ENCODE measurements around the gene LRG1. TPM values are rescaled to one million over a fixed set of nuclear protein-coding genes. Genes with fewer than 3 reads are reported as not detected.

Gene LRG1
- total and polyA plus RNA-seq, 2 of the 13 experiments (the other 11 are each of a cell fraction or from before 2014, with no cell fraction given): 12.0 to 39.3 TPM

DNA sequence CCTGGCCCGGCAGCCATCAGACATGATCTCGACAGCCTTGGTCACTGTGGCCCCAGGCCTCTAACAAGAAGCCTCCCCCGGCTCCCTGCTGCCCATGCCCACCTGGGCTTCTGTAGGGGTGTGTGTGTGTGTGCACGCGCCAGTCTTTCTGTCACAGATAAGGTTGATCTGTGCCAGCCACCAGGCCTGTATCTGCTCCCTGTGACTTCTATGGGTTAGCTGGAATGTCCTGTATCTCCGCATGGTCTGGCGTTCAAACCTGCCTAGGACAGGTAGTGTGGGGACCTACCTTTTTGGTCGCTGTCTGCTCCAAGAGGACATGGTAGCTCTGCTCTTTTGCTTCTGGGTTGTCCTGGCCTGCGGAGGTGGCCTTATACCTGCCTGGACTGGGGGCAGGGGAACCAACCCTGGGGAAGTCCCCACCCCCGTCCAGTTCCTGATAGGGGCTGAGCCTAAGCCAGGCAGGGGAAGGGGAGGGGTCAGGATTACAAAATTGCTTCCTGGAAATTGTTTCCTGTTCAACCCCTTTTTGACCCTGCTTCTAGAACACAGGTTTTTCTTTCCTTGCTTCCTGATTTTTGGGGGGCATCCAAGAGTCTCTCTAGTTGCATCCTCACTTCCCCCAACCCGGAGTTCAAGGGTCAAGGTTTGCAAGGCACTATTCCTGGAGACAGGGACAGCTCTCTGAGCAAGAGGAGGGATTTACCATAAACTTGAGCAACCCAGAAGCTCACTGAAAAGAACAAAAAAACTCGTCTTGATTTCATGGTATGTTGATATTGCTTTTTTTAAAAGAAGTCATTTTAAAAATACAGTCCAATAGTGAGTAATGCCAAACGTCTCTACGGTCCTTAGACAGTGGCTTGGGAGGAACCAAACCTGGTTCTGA lies at the start of gene LRG1 (continued):
- TF ChIP-seq, protein P1, sequence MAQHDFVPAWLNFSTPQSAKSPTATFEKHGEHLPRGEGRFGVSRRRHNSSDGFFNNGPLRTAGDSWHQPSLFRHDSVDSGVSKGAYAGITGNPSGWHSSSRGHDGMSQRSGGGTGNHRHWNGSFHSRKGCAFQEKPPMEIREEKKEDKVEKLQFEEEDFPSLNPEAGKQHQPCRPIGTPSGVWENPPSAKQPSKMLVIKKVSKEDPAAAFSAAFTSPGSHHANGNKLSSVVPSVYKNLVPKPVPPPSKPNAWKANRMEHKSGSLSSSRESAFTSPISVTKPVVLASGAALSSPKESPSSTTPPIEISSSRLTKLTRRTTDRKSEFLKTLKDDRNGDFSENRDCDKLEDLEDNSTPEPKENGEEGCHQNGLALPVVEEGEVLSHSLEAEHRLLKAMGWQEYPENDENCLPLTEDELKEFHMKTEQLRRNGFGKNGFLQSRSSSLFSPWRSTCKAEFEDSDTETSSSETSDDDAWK (CRISPR knock-in tag; IDR thresholded peaks at IDR 0.05): no peak
- TF ChIP-seq ZNF225 (CRISPR knock-in tag; IDR thresholded peaks at IDR 0.05) (no peak), MAFK (conservative IDR thresholded peaks at IDR 0.05 in 1 of 2, IDR thresholded peaks at IDR 0.05 in 1 of 2; ENCODE audit: low read length in 2 of 2) (no peak), DMTF1 (CRISPR knock-in tag; IDR thresholded peaks at IDR 0.05) (no peak), DMAP1 (CRISPR knock-in tag; IDR thresholded peaks at IDR 0.05) (peak; percentile 34; the same call in 1 of the 2 replicates), ZNF251 (CRISPR knock-in tag; IDR thresholded peaks at IDR 0.05) (no peak), KMT2A (CRISPR knock-in tag; IDR thresholded peaks at IDR 0.05) (no peak), ZFP36 (IDR thresholded peaks at IDR 0.05; ENCODE audit: borderline replicate concordance, low read depth, low read length, partially characterized antibody) (no peak), HMG20A (CRISPR knock-in tag; IDR thresholded peaks at IDR 0.05; ENCODE audit: borderline replicate concordance) (no peak), BORCS8-MEF2B (CRISPR knock-in tag; IDR thresholded peaks at IDR 0.05) (peak; percentile 71; the same call in 1 of the 2 replicates), SP2 (CRISPR knock-in tag; IDR thresholded peaks at IDR 0.05) (peak; percentile 31; the same call in 1 of the 2 replicates), AHDC1 (CRISPR knock-in tag; IDR thresholded peaks at IDR 0.05; ENCODE audit: borderline replicate concordance) (no peak; the same call in 1 of the 2 replicates), MTA1 (CRISPR knock-in tag; IDR thresholded peaks at IDR 0.05; ENCODE audit: borderline replicate concordance) (no peak), SMC3 (IDR thresholded peaks at IDR 0.05; ENCODE audit: low read length) (no peak), U2AF2 (IDR thresholded peaks at IDR 0.05; ENCODE audit: low read depth, low read length) (no peak), NR0B2 (CRISPR knock-in tag; IDR thresholded peaks at IDR 0.05) (no peak), MATR3 (CRISPR knock-in tag; IDR thresholded peaks at IDR 0.05) (no peak)
- TF ChIP-seq, protein P2, sequence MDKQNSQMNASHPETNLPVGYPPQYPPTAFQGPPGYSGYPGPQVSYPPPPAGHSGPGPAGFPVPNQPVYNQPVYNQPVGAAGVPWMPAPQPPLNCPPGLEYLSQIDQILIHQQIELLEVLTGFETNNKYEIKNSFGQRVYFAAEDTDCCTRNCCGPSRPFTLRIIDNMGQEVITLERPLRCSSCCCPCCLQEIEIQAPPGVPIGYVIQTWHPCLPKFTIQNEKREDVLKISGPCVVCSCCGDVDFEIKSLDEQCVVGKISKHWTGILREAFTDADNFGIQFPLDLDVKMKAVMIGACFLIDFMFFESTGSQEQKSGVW (CRISPR knock-in tag; IDR thresholded peaks at IDR 0.05; ENCODE audit: borderline replicate concordance): no peak
